Activated CD8-positive, alpha-beta memory T cell treated with anti-CD3 and anti-CD28 coated beads for 4 hours (primary cell): ENCODE results near the gene RALGAPA1.
"Not testable (repeated sequence)": the region's sequence is repeated elsewhere in the genome, so short reads cannot be mapped to it uniquely, and the experiment has no call there.

Source experiments
- DNase-seq, 2 donors: peaks; one replicate each; pipeline ENCODE4 v3.0.0-alpha.2; 2020; ENCODE audit warnings: low read depth in 2 of 2

Gene RALGAPA1

GRCh38 chr14:35626947-35627346 is 182.1 kb downstream of the RALGAPA1 start:
- not testable (repeated sequence) for DNase-seq

GRCh38 chr14:35621996-35622395 is 187.1 kb downstream of the RALGAPA1 start:
- DNase-seq = not testable (repeated sequence)

GRCh38 chr14:35619998-35620397 is 189.1 kb downstream of the RALGAPA1 start:
- not testable (repeated sequence) for DNase-seq

DNA sequence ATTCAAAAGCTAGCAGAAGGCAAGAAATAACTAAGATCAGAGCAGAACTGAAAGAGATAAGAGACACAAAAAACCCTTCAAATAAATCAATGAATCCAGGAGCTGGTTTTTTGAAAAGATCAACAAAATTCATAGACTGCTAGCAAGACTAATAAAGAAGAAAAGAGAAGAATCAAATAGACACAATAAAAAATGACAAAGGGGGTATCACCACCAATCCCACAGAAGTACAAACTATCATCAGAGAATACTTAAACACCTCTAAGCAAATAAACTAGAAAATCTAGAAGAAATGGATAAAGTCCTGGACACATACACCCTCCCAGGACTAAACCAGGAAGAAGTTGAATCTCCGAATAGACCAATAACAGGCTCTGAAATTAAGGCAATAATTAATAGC is 189.6 kb downstream of the RALGAPA1 start:
- DNase-seq = not testable (repeated sequence)

GRCh38 chr14:35617500-35617899 is 191.6 kb downstream of the RALGAPA1 start:
- no peak for DNase-seq

- no peak for DNase-seq
Measured at GRCh38 chr14:35607380-35607779, 201.7 kb downstream of the RALGAPA1 start.

DNA sequence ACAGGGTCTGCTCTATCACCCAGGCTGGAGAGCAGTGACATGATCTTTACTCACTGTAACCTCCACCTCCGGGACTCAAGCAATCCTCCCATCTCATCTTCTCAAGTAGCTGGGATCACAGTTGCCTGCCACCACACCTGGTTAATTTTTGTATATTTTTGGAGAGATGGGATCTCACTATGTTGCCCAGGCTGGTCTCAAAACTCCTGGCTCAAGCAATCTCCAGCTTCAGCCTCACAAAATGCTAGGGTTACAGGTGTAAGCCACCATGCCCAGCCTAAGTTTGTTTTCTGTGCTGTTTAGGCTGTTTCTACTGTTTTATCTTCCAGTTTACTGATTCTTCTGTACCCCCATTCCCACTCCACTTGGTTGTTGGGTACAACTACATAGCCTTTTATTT is 208.8 kb downstream of the RALGAPA1 start:
- no peak for DNase-seq

DNA sequence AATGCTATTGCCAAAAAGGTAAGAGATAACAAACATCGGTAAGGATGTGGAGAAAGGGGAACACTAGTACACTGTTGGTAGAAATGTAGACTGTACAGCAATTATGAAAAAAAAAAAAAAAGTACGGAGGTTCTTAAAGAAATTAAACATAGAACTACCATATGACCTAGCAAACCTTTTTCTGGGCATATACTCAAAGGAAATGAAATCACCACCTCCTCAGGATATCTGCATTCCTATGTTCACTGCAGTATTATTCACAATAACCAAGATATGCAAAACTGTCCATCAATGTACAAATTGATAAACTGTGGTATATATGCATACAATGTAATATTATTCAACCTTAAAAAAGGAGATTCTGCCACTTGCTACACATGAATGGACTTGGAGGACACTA is 214.5 kb downstream of the RALGAPA1 start:
- no peak for DNase-seq

- DNase-seq = not testable (repeated sequence)
Measured at GRCh38 chr14:35587373-35587772, 221.7 kb downstream of the RALGAPA1 start.

DNA sequence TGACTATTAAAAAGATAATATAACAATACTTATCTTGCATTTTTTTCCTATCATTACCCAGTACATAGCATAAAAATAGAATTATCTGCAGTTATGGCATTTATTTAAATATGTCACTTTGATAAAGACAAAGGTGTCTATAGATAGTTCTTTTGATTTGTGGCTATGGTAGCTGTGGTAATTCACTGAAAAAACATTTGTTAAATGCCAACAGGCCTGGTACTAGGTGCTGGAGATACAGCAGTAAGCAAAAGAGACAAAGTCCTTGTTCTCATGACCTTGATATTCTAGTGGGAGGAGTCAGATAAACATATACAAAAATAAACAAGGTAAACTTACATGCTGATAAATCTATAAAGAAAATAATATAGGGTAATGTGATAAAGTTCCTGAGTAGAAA is 230.5 kb downstream of the RALGAPA1 start:
- no peak for DNase-seq

DNA sequence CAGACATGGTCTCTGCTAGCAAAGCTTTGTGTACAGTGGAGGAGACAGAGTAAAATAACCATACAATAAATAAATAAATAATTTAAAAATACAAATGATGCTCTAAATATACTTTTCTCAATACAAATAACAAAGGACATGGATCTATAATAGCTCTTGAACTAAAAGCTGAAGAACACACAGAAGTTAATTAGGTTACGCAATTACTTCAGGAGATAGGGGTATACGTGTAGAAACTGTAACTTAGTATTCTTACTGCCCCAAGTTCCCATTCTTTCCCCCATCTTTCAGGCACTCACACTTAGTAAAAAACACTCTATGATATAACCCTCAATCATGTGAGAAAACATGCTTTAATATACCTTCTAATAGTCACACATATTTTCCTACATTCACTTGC is 231.0 kb downstream of the RALGAPA1 start:
- DNase-seq = no peak

GRCh38 chr14:35576856-35577255 is 232.2 kb downstream of the RALGAPA1 start:
- no peak for DNase-seq

GRCh38 chr14:35576260-35576659 is 232.8 kb downstream of the RALGAPA1 start:
- DNase-seq = no peak

- DNase-seq = no peak
Measured at GRCh38 chr14:35573911-35574310, 235.2 kb downstream of the RALGAPA1 start.

DNA sequence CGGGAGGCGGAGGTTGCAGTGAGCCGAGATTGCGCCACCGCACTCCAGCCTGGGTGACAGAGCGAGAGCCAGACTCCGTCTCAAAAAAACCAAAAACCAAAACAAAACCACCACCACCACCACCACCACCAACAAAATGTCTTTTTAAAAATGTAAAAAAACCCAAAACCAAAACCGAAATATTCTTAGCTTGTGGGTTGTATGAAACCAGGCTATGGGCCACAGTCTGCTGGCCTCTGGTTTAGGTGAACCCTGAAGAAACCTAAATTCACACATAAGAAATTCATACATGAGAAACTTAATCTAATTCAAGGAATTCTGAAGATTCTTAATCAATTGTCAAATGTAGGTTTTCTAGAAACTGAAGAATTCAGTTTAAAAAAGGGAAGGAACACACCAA is 237.5 kb downstream of the RALGAPA1 start:
- no peak for DNase-seq

DNA sequence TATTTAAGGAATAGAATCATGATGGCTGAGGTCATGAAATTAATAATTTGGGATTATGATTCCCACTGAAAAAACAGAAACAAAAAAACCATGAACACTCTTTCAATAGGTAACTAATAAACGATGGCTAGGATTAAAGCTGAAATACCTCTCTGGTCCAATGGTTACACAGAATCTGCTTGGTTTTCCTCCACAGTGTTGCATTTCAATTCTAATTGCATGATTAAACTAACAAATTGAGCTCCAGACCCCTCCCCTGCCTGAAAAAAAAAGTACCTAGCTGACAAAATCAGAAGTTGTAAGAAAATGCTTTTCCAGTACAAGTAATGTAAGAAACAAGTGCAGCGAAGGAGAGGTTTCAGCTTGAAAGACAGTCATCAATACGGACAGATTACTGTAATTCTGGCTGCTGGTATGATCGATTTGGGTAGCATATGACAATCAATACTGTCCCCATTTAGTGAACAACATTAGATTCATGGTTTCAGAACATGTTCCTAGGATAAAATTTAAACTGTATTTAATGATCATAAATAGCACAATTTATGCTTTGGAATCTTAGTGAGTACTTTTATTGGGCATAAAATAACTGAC is 243.1 kb downstream of the RALGAPA1 start:
- DNase-seq = no peak

DNA sequence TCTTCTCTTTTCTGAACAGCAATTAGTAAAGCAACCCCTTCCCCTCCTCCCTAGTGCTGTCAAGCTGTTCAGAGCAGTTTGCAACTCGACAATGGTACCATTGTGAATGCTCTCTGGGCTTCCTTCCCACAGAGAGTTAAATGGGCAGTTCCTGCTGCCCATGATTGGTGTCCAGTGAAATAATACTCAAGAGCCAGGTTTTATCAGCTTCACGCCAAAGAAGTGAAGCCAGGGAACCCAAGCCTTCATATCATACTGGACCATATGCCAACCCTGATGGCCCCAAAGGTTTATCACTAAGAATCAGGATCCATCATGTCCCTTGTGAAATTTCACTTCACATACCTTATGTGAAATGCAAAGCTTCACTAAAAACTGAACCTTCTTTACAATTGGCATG is 250.4 kb downstream of the RALGAPA1 start:
- DNase-seq = no peak

DNA sequence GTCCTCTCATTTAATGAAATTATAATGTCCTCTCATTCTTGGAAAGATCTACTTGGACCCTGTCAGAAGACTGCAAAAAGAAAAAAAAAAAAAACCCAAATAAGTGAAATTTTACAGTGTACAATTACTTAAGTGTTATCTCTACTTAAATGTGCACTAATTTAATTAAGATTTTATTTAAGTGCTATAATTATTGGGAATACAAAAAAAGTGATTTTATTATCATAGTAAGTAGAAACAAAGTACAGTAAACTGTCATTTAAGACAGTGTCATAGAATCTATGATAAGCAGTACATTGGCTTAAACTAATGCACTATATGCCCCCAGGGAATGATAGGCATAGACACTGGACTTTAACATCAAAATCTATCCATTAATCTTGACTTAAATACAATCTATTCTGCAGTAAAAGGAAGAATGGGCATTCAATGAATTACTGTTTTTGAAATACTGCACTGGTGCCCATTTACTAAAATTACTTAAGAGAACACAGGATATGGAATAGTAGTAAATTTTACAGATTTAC is 251.8 kb downstream of the RALGAPA1 start:
- no peak for DNase-seq

DNA sequence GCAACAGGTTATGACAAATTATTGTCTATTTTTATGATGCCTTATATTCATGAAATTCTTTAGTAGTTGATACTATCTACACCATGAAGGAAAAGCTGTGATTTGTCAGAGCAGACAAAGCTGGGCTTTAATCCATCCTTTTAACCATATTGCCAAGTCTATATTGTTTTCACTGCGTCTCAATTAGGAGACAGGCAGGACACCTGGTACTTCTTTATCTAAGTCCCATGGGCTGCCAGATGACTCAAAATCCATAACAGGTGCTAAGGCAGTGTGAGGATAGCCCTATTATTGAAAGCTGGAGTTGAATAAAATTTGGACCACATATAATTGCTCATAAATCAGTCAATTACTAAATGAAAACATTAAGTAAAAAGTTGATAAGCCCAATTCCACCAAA is 252.5 kb downstream of the RALGAPA1 start:
- no peak for DNase-seq

GRCh38 chr14:35553808-35554207 is 255.3 kb downstream of the RALGAPA1 start:
- DNase-seq = no peak

GRCh38 chr14:35551081-35551480 is 258.0 kb downstream of the RALGAPA1 start:
- DNase-seq = no peak

DNA sequence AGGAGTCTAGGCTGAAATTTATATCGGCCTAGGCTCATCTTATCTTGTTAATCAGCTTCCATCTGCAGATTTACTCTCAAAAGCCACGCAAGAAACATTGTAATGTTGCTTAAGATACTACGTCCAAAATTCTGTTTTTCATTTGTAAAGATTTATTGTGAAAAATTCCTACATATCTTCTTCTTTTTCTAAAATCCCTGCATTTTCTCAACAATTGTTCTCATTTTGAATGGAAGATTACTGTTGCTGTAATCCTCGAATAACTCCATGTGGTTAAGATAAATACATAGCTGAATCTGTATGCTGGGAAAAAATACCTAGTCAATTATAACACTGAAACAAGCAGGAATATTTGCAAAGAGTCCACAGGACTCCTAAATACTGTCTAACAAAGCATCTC is 259.5 kb downstream of the RALGAPA1 start:
- DNase-seq = no peak

DNA sequence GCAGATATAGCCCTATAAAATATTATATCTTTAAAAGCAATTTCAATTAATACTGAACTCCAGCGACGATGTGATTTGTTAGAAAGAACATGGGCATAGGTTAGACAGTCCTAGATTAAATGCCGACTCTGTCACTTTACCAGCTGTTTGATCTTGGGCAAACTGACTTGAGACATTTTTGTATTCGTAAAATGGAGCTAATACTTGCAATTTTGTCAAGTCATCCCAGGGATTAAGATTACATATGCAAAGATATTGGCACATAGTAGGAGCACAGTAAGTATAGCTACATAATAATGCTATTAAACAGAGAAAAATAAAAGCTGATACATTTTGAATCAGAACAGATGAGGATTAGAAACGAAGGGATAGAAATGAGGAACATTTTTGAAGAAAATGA is 266.1 kb downstream of the RALGAPA1 start:
- DNase-seq = no peak

GRCh38 chr14:35539969-35540368 is 269.1 kb downstream of the RALGAPA1 start:
- DNase-seq = no peak
